Activated naive CD8-positive, alpha-beta T cell treated with anti-CD3 and anti-CD28 coated beads, Interleukin-2, amount 10 ng/mL, durations not matched to agents 7 days and 5 days (primary cell): ENCODE results near the gene PPP4R3A. TPM values are rescaled to one million over a fixed set of nuclear protein-coding genes. Genes with fewer than 3 reads are reported as not detected.

Experiments
- ATAC-seq: fragments of 150-1000 bp; cut with Tn5 transposase; one replicate; pipeline ENCODE4 v1.10.0; 2021; ENCODE audit warnings: low read depth, moderate library complexity
- POLR2A ChIA-PET: fragments of 350-600 bp; sonication (Branson Sonifier 250); formaldehyde crosslinking; loops from one replicate; lab custom pipeline; 2021; ENCODE audit warnings: antibody characterized with exemption; lab: Charles Lee
- DNase-seq: peaks from one replicate; pipeline ENCODE4 v3.0.0; 2021
- H3K27ac Mint-ChIP-seq: one replicate; pipeline ENCODE4 v1.8.0; 2022; ENCODE audit warnings: mild to moderate bottlenecking, mixed read lengths
- H3K27me3 Mint-ChIP-seq: one replicate; pipeline ENCODE4 v1.8.0; 2022; ENCODE audit warnings: mild to moderate bottlenecking, moderate library complexity, mixed read lengths
- H3K36me3 Mint-ChIP-seq: one replicate; pipeline ENCODE4 v1.8.0; 2021; ENCODE audit warnings: mild to moderate bottlenecking, mixed read lengths
- H3K4me1 Mint-ChIP-seq: one replicate; pipeline ENCODE4 v1.8.0; 2021; ENCODE audit warnings: mixed read lengths
- H3K4me3 Mint-ChIP-seq: one replicate; pipeline ENCODE4 v1.8.0; 2022; ENCODE audit warnings: mild to moderate bottlenecking, moderate library complexity, mixed read lengths
- H3K9me3 Mint-ChIP-seq: one replicate; pipeline ENCODE4 v1.8.0; 2021; ENCODE audit warnings: mixed read lengths
- total RNA-seq, 2 experiments: library from RNA; stranded (reverse); gene quantifications; one replicate each; pipeline ENCODE4 v1.2.3, GENCODE V29; 2021

The PPP4R3A gene
- total RNA-seq, 2 experiments from 2014 or later: 138 to 142 TPM

- Mint-ChIP-seq H3K9me3 (no peaks in the 10 kb centered on the region), H3K27me3 (peaks cover 2% of the 10 kb centered on the region), H3K27ac (peak overlapping the region; percentile 65), H3K36me3 (peaks cover 28% of the 10 kb centered on the region), H3K4me3 (peak overlapping the region; percentile 81), H3K4me1 (peaks cover 27% of the 10 kb centered on the region)
- POLR2A ChIA-PET: interaction anchor here (0.6 to 9.2 kb wide), 13 partner anchors 9 to 621 kb away, joined by 3 to 139 read pairs (median 10); partner anchors contain the start of genes GPR68 and TRIP11
- DNase-seq (peak; percentile 89), ATAC-seq (peak; percentile 12)
Observed at GRCh38 chr14:91418387-91419043, 91.6 kb downstream of the PPP4R3A start.

- ATAC-seq (peak; percentile 34), DNase-seq (peak; percentile 89)
- Mint-ChIP-seq H3K36me3 (peaks cover 31% of the 10 kb centered on the region), H3K27ac (peak overlapping the region; percentile 65), H3K27me3 (peaks cover 2% of the 10 kb centered on the region), H3K4me1 (peaks cover 32% of the 10 kb centered on the region), H3K9me3 (no peaks in the 10 kb centered on the region), H3K4me3 (peak overlapping the region; percentile 81)
- POLR2A ChIA-PET: interaction anchor here (0.6 to 9.2 kb wide), 18 partner anchors 9 to 622 kb away, joined by 3 to 139 read pairs (median 5); partner anchors contain the start of genes GPR68 and TRIP11
Observed at GRCh38 chr14:91417983-91418386, 92.1 kb downstream of the PPP4R3A start.

- H3K4me3 Mint-ChIP-seq: peak within 1 kb of the TSS; percentile 94
- POLR2A ChIA-PET: interaction anchor here (1.0 to 9.2 kb wide), 17 partner anchors 8 to 623 kb away, joined by 3 to 139 read pairs (median 5); partner anchors contain the start of genes GPR68 and TRIP11
- DNase-seq: peak; percentile 91
- peaks cover 37% of the 10 kb centered on the region for H3K4me1 Mint-ChIP-seq
- H3K9me3 Mint-ChIP-seq: no peaks in the 10 kb centered on the region
- peak within 1 kb of the TSS; percentile 99 for H3K27ac Mint-ChIP-seq
- peaks cover 36% of the 10 kb centered on the region for H3K36me3 Mint-ChIP-seq
- H3K27me3 Mint-ChIP-seq: peaks cover 2% of the 10 kb centered on the region
- ATAC-seq: peak; percentile 48
Observed at GRCh38 chr14:91417120-91417982, 92.8 kb downstream of the PPP4R3A start, which contains the start of gene CCDC88C. Gene CCDC88C, minus strand, starts transcription at chr14:91417820. Its CDS starts 130 bp downstream, at chr14:91417690.

GRCh38 chr14:91416744-91417119, 93.4 kb downstream of the PPP4R3A start:
- ATAC-seq (no peak), DNase-seq (peak; percentile 58)
- H3K4me3 Mint-ChIP-seq: peak overlapping the region; percentile 94
- H3K27me3 Mint-ChIP-seq: peaks cover 2% of the 10 kb centered on the region
- peak overlapping the region; percentile 99 for H3K27ac Mint-ChIP-seq
- peaks cover 36% of the 10 kb centered on the region for H3K36me3 Mint-ChIP-seq
- H3K9me3 Mint-ChIP-seq: no peaks in the 10 kb centered on the region
- H3K4me1 Mint-ChIP-seq: peaks cover 41% of the 10 kb centered on the region
- POLR2A ChIA-PET: interaction anchor here (1.0 to 9.2 kb wide), 21 partner anchors 8 to 175 kb away, joined by 3 to 139 read pairs (median 6); partner anchors contain the start of genes GPR68 and PPP4R3A

GRCh38 chr14:91415794-91416743, 94.0 kb downstream of the PPP4R3A start:
- DNase-seq (no peak), ATAC-seq (peak; percentile 55)
- Mint-ChIP-seq H3K27me3 (peaks cover under 1% of the 10 kb centered on the region), H3K9me3 (no peaks in the 10 kb centered on the region), H3K4me1 (peaks cover 48% of the 10 kb centered on the region), H3K27ac (peak overlapping the region; percentile 99), H3K36me3 (peaks cover 39% of the 10 kb centered on the region), H3K4me3 (peak overlapping the region; percentile 94)
- POLR2A ChIA-PET: interaction anchor here (0.6 to 9.2 kb wide), 23 partner anchors 9 to 1032 kb away, joined by 3 to 139 read pairs (median 5); partner anchors contain the start of genes GPR68 and PPP4R3A

- H3K4me1 Mint-ChIP-seq: peaks cover 61% of the 10 kb centered on the region
- no peaks in the 10 kb centered on the region for H3K9me3 Mint-ChIP-seq
- H3K27me3 Mint-ChIP-seq: no peaks in the 10 kb centered on the region
- ATAC-seq (no peak), DNase-seq (no peak)
- H3K27ac Mint-ChIP-seq: peak overlapping the region; percentile 99
- POLR2A ChIA-PET: interaction anchor here (0.8 to 9.2 kb wide), 10 partner anchors 8 to 173 kb away, joined by 3 to 139 read pairs (median 24); no protein-coding TSS in a partner anchor
- peak overlapping the region; percentile 94 for H3K4me3 Mint-ChIP-seq
- H3K36me3 Mint-ChIP-seq: peaks cover 49% of the 10 kb centered on the region
Observed at GRCh38 chr14:91414475-91414833, 95.7 kb downstream of the PPP4R3A start.

GRCh38 chr14:91413547-91414474, 96.3 kb downstream of the PPP4R3A start:
- no peaks in the 10 kb centered on the region for H3K27me3 Mint-ChIP-seq
- H3K4me3 Mint-ChIP-seq: peak overlapping the region; percentile 94
- no peaks in the 10 kb centered on the region for H3K9me3 Mint-ChIP-seq
- H3K4me1 Mint-ChIP-seq: peaks cover 58% of the 10 kb centered on the region
- peaks cover 50% of the 10 kb centered on the region for H3K36me3 Mint-ChIP-seq
- no peak for ATAC-seq
- POLR2A ChIA-PET: interaction anchor here (0.8 to 9.2 kb wide), 8 partner anchors 14 to 96 kb away, joined by 3 to 139 read pairs (median 48); no protein-coding TSS in a partner anchor
- H3K27ac Mint-ChIP-seq: peak overlapping the region; percentile 99
- no peak for DNase-seq

- Mint-ChIP-seq H3K9me3 (no peaks in the 10 kb centered on the region), H3K36me3 (peaks cover 58% of the 10 kb centered on the region), H3K4me1 (peaks cover 65% of the 10 kb centered on the region), H3K27me3 (no peaks in the 10 kb centered on the region), H3K27ac (peak overlapping the region; percentile 99), H3K4me3 (peak overlapping the region; percentile 94)
- DNase-seq: no peak
- POLR2A ChIA-PET: interaction anchor here (0.8 to 9.2 kb wide), 7 partner anchors 8 to 59 kb away, joined by 3 to 114 read pairs (median 8); no protein-coding TSS in a partner anchor
- no peak for ATAC-seq
Observed at GRCh38 chr14:91412939-91413338, 97.2 kb downstream of the PPP4R3A start.

- peak overlapping the region; percentile 91 for H3K27ac Mint-ChIP-seq
- peak overlapping the region; percentile 86 for H3K4me3 Mint-ChIP-seq
- ATAC-seq: peak; percentile 18
- peaks cover 80% of the 10 kb centered on the region for H3K4me1 Mint-ChIP-seq
- H3K9me3 Mint-ChIP-seq: no peaks in the 10 kb centered on the region
- POLR2A ChIA-PET: interaction anchor here (0.7 to 9.2 kb wide), 7 partner anchors 11 to 93 kb away, joined by 3 to 114 read pairs (median 6); no protein-coding TSS in a partner anchor
- no peak for DNase-seq
- no peaks in the 10 kb centered on the region for H3K27me3 Mint-ChIP-seq
- peaks cover 59% of the 10 kb centered on the region for H3K36me3 Mint-ChIP-seq
Observed at GRCh38 chr14:91410771-91411536, 99.2 kb downstream of the PPP4R3A start.

GRCh38 chr14:91409928-91410718, 100.0 kb downstream of the PPP4R3A start:
- H3K4me3 Mint-ChIP-seq: peak overlapping the region; percentile 86
- H3K36me3 Mint-ChIP-seq: peaks cover 55% of the 10 kb centered on the region
- H3K9me3 Mint-ChIP-seq: no peaks in the 10 kb centered on the region
- DNase-seq: no peak
- no peaks in the 10 kb centered on the region for H3K27me3 Mint-ChIP-seq
- peak overlapping the region; percentile 91 for H3K27ac Mint-ChIP-seq
- POLR2A ChIA-PET: interaction anchor here (0.7 to 9.2 kb wide), 5 partner anchors 8 to 474 kb away, joined by 3 to 114 read pairs (median 10); partner anchors contain the start of gene CCDC88C
- peaks cover 81% of the 10 kb centered on the region for H3K4me1 Mint-ChIP-seq
- ATAC-seq: peak; percentile 9
